HepG2 (cell line): Measurements from ENCODE around the gene CUL1.

ENCODE experiments used
- CCDC6 ChIP-seq: sonication (generic); formaldehyde crosslinking; IDR thresholded peaks from 2 replicates; pipeline ENCODE4 v1.8.1; 2022; ENCODE audit warnings: mild to moderate bottlenecking, missing genetic modification reagents, moderate library complexity
- CTCF ChIP-seq: sonication (generic); formaldehyde crosslinking; IDR thresholded peaks from 2 replicates; pipeline ENCODE4 v1.5.0; 2020; ENCODE audit warnings: mild to moderate bottlenecking, missing genetic modification reagents, moderate library complexity
- ELF4 ChIP-seq: sonication (generic); formaldehyde crosslinking; IDR thresholded peaks from 2 replicates; pipeline ENCODE4 v1.5.0; 2020; ENCODE audit warnings: missing genetic modification reagents, mild to moderate bottlenecking, moderate library complexity, borderline replicate concordance
- EZH2 ChIP-seq: conservative IDR thresholded peaks from 2 replicates; pipeline ENCODE4 v1.6.1; 2012; ENCODE audit warnings: mild to moderate bottlenecking, low read depth, low read length, moderate library complexity
- GABPA ChIP-seq, 2 experiments: IDR thresholded peaks; 2 replicates each; pipeline ENCODE4 v1.6.1; 2011 to 2016; ENCODE audit warnings: low read depth in 2 of 2, low read length in 1 of 2, missing biosample characterization in 1 of 2, missing genetic modification characterization in 1 of 2
- HDAC2 ChIP-seq: sonication (generic); formaldehyde crosslinking; IDR thresholded peaks from 2 replicates; pipeline ENCODE4 v1.4.0; 2020; ENCODE audit warnings: missing genetic modification reagents
- JUNB ChIP-seq: sonication (generic); formaldehyde crosslinking; IDR thresholded peaks from 2 replicates; pipeline ENCODE4 v1.8.0; 2022; ENCODE audit warnings: missing genetic modification reagents, mild to moderate bottlenecking, borderline replicate concordance
- KDM4B ChIP-seq: sonication (generic); formaldehyde crosslinking; IDR thresholded peaks from 2 replicates; pipeline ENCODE4 v1.4.0; 2020; ENCODE audit warnings: missing genetic modification reagents
- SP1 ChIP-seq, 2 experiments: fragments of 450-650 bp in 1 of 2; sonication (generic) in 1 of 2; formaldehyde crosslinking in 1 of 2; IDR thresholded peaks; 2 replicates each; pipeline versions ENCODE4 v1.4.0 to v1.6.1; 2016 to 2020; ENCODE audit warnings: missing genetic modification reagents in 1 of 2
- ZBTB33 ChIP-seq: sonication (generic); formaldehyde crosslinking; IDR thresholded peaks from 2 replicates; pipeline ENCODE4 v1.4.0; 2020; ENCODE audit warnings: missing genetic modification reagents
- ZFP62 ChIP-seq: sonication (generic); formaldehyde crosslinking; IDR thresholded peaks from 2 replicates; pipeline ENCODE4 v1.4.0; 2020; ENCODE audit warnings: missing genetic modification reagents
- ZNF138 ChIP-seq: sonication (generic); formaldehyde crosslinking; IDR thresholded peaks from 2 replicates; pipeline ENCODE4 v1.5.0; 2020; ENCODE audit warnings: mild to moderate bottlenecking, low read depth, missing genetic modification reagents
- ZNF660 ChIP-seq: sonication (generic); formaldehyde crosslinking; IDR thresholded peaks from 2 replicates; pipeline ENCODE4 v1.5.1; 2020; ENCODE audit warnings: mild to moderate bottlenecking, low read depth, missing genetic modification reagents, borderline replicate concordance
- TF ChIP-seq, protein P1 (sequence below): sonication (generic); formaldehyde crosslinking; IDR thresholded peaks from 2 replicates; pipeline ENCODE4 v1.4.0; 2020; ENCODE audit warnings: missing genetic modification reagents

DNA sequence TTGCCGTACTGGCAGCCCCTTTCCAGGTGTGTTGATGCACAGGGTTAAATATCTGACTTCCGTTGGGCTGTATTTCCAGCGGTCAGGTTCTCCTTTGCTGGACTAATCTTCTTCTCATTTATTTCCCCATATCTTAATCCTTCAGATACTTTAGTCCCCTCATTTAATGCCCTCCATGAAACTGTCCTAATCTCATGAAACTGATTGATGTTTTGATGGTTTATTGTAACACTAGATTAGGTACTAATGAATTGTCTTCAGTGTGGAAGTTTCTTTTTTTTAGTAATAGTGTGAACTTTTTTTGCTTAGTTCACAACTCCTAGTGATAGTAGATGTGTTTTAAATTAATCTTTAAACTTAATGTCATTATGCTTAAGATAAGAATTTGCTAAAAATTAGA, 6.3 kb downstream of the CUL1 start:
- TF ChIP-seq GABPA (IDR thresholded peaks at IDR 0.05; ENCODE audit: low read depth, low read length) = no peak
- no peak for TF ChIP-seq GABPA (CRISPR knock-in tag; IDR thresholded peaks at IDR 0.05; ENCODE audit: low read depth)
- TF ChIP-seq ELF4 = no peak
- no peak for TF ChIP-seq JUNB (CRISPR knock-in tag)
- TF ChIP-seq ZFP62 (CRISPR knock-in tag) = no peak
- no peak for TF ChIP-seq ZNF660
- TF ChIP-seq CTCF (CRISPR knock-in tag) = no peak
- no peak for TF ChIP-seq EZH2
- TF ChIP-seq, protein P1, sequence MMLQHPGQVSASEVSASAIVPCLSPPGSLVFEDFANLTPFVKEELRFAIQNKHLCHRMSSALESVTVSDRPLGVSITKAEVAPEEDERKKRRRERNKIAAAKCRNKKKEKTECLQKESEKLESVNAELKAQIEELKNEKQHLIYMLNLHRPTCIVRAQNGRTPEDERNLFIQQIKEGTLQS (CRISPR knock-in tag) = no peak
- TF ChIP-seq SP1 (IDR thresholded peaks at IDR 0.05) = no peak
- no peak for TF ChIP-seq SP1 (CRISPR knock-in tag; IDR thresholded peaks at IDR 0.05)
- no peak for TF ChIP-seq HDAC2 (CRISPR knock-in tag)
- no peak for TF ChIP-seq ZNF138 (CRISPR knock-in tag)
- no peak for TF ChIP-seq CCDC6 (CRISPR knock-in tag)
- TF ChIP-seq KDM4B (CRISPR knock-in tag) = no peak
- no peak for TF ChIP-seq ZBTB33 (CRISPR knock-in tag)
